HUES6 (cell line): ENCODE data around the gene ABI2.
"Not testable (repeated sequence)": the region's sequence is repeated elsewhere in the genome, so short reads cannot be mapped to it uniquely, and the experiment has no call there.

Experiments used
- H3K27ac ChIP-seq: 2 replicates; pipeline ENCODE4 v1.7.0; 2013; ENCODE audit warnings: low read depth, mild to moderate bottlenecking, low read length, inconsistent platforms
- H3K27me3 ChIP-seq: 2 replicates; pipeline ENCODE4 v1.6.1; 2013; ENCODE audit warnings: low read length; ENCODE audit not compliant: control insufficient read depth, insufficient read depth
- H3K36me3 ChIP-seq: 2 replicates; pipeline ENCODE4 v1.6.1; 2013; ENCODE audit warnings: low read length; ENCODE audit not compliant: control insufficient read depth, insufficient read depth
- H3K4me1 ChIP-seq: 2 replicates; pipeline ENCODE4 v1.6.1; 2013; ENCODE audit warnings: low read length; ENCODE audit not compliant: control insufficient read depth, insufficient read depth
- H3K4me3 ChIP-seq: 2 replicates; pipeline ENCODE4 v1.5.1; 2013; ENCODE audit warnings: low read depth, low read length
- H3K9ac ChIP-seq: one replicate; pipeline ENCODE4 v1.6.1; 2013; ENCODE audit warnings: mild to moderate bottlenecking, low read length
- H3K9me3 ChIP-seq: 2 replicates; pipeline ENCODE4 v1.6.1; 2013; ENCODE audit warnings: low read depth, low read length; ENCODE audit not compliant: control insufficient read depth, insufficient read depth

ABI2 gene

DNA sequence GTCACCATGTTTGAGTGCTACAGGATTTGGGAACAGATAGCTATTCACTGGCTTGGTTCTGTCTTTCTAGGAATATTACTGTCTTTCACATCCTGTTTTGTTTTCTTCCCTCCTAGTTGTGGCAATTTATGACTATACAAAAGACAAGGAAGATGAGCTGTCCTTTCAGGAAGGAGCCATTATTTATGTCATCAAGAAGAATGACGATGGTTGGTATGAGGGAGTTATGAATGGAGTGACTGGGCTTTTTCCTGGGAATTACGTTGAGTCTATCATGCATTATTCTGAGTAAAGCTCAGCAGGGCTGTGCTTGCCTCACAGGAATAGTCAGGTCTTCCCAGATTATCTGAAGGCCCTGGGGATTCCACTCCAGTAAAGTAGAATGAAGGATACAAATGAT lies 98.9 kb downstream of the ABI2 start:
- H3K36me3 ChIP-seq, result peaks cover 48% of the 10 kb centered on the region
- no peak overlapping the region for H3K9ac ChIP-seq
- no peaks in the 10 kb centered on the region for H3K27me3 ChIP-seq
- H3K9me3 ChIP-seq, result no peaks in the 10 kb centered on the region
- no peaks in the 10 kb centered on the region for H3K4me1 ChIP-seq
- no peak overlapping the region for H3K4me3 ChIP-seq
- H3K27ac ChIP-seq, result no peak overlapping the region

DNA sequence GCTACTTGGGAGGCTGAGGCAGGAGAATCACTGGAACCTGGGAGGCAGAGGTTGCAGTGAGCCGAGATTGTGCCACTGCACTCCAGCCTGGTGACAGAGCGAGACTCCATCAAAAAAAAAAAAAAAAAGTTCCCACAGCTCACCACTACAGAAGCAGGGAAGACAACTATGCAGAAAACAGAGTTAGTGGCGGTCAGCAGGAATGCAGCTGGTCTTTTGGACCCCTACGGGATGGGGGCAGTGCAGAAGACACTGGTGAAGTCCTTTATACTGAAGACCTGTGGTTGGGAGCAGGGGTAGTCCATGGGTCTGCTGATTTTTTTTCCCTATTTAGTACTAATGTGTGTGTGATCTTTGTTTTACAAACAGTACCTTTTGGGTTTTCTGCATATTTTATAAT lies 101.4 kb downstream of the ABI2 start:
- not testable (repeated sequence) for H3K9me3 ChIP-seq, H3K4me3 ChIP-seq, H3K27ac ChIP-seq, H3K4me1 ChIP-seq, H3K27me3 ChIP-seq, H3K9ac ChIP-seq
- peaks cover 43% of the 10 kb centered on the region for H3K36me3 ChIP-seq

DNA sequence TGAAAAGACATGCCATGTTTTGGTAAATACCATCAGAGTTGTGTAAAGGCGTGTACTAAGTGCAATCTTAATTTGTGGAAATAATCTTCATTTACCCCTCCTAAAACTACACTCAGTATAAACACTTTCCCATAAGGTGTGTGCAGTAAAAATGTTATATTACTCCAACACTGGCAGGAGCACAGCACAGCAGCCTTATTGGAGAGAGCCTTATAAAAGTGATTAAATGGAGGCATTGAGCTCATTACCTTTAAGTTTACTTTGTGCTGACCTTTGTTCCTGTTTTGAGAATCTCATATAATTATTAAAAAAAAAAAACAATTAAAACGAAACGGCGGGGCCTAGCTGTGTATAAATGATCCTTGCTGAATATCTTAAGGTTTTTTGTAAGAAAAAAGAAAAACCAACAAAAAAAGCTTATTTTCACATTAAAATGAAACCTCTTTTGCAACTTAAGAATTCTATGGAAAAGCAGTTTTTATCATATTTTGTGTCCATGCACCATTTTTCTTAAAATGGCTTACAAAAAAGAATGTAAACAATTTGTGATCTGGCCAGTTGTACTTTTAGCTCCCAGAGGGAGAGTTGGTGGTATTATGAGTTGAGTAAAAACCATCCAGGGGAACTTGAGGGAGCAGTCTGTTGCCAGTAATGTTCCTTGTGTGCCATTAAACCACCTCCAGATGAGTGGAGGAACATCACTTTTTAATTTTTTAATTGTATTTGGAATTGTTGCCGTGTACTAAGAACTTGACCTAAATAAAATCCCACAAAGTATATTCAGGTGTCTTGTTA lies 103.4 kb downstream of the ABI2 start:
- Histone ChIP-seq H3K27me3 (no peaks in the 10 kb centered on the region), H3K9me3 (no peaks in the 10 kb centered on the region), H3K36me3 (peaks cover 36% of the 10 kb centered on the region), H3K9ac (no peak overlapping the region), H3K4me1 (no peaks in the 10 kb centered on the region), H3K27ac (no peak overlapping the region), H3K4me3 (no peak overlapping the region)

DNA sequence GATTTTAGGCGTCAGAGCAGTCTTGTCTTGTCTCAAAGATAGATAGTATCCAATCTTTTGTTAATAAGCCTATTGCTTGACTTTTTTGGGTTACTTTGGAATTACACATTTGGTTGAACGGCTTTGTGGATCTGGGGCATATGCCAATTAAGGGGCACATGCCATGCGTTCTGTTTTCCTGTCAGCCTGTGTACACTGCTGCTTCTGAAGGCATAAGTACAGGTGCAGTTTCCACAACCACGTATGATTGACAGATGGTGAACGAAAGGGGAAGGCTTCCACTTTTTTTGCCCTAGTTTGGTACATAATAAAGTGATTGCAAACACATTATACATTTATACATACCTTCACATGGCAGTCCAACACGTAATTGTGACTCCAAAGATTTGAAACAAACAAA lies 104.6 kb downstream of the ABI2 start:
- H3K4me3 ChIP-seq, result no peak overlapping the region
- H3K36me3 ChIP-seq, result peaks cover 29% of the 10 kb centered on the region
- no peak overlapping the region for H3K27ac ChIP-seq

DNA sequence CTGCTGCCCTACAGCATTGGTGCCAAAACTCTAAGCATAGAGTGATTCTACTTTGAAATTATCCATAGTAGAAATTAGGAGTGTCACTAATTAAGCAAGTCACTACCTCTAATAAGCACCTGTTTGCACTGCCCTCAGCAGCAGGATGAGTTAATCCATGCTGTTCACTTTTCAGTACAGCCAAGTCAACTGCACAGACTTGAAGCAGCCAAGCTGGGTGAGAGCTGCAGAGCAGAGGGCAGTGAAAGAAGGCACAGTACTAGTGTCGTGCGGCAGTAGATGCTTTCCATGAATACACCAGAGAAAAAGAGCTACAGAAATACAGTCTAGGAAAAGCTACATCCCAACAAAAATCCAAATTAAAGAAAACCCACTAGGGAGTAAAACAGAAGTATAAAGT lies 108.3 kb downstream of the ABI2 start:
- no peak overlapping the region for H3K27ac ChIP-seq
- peaks cover 34% of the 10 kb centered on the region for H3K36me3 ChIP-seq
- H3K4me3 ChIP-seq, result no peak overlapping the region
- H3K9ac ChIP-seq, result no peak overlapping the region
- no peaks in the 10 kb centered on the region for H3K27me3 ChIP-seq
- H3K9me3 ChIP-seq, result no peaks in the 10 kb centered on the region
- H3K4me1 ChIP-seq, result no peaks in the 10 kb centered on the region

More for the DNA sequence above, 104.6 kb downstream of the ABI2 start:
- no peak overlapping the region for H3K9ac ChIP-seq
- H3K27me3 ChIP-seq, result no peaks in the 10 kb centered on the region
- no peaks in the 10 kb centered on the region for H3K9me3 ChIP-seq
- H3K4me1 ChIP-seq, result no peaks in the 10 kb centered on the region

DNA sequence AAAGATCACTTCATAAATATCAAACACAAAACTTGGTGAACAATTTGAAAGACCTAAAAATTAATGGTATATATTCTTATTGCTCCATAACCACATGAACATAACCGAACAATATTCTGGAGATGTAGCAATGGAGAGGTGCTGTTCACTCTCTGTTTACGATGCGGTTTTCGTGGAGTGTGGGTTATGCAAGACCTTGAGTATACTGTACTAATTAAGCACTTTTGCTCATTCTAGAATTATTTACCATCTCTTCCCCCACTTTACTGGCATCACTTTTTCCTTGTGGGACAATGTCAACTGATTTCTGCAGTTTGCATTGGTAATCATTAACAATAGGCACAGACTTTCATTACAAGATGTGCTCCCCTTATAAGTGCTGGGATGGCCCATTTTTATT lies 109.3 kb downstream of the ABI2 start:
- no peak overlapping the region for H3K27ac ChIP-seq
- no peaks in the 10 kb centered on the region for H3K27me3 ChIP-seq
- H3K4me1 ChIP-seq, result no peaks in the 10 kb centered on the region
- no peak overlapping the region for H3K4me3 ChIP-seq
- H3K9me3 ChIP-seq, result no peaks in the 10 kb centered on the region
- no peak overlapping the region for H3K9ac ChIP-seq
- peaks cover 41% of the 10 kb centered on the region for H3K36me3 ChIP-seq

DNA sequence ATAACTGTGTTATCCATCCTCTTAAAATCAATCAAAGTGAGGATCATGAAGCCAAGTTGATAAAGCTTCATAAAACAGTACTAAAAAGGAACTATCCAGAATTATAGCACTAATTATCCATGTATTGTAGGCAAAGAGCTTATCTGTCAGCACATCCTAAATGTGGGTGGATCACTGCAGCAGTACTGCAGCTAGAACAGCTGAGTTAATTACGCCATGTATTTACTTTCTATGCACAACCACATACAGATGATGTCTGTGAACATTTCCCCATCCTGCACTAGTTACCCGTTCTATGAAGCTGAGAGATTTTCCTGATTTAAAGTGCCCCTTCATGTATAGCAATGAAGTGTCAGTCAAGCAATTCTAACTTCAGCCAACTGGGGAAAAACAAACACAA lies 110.3 kb downstream of the ABI2 start:
- Histone ChIP-seq H3K4me3 (no peak overlapping the region), H3K9ac (no peak overlapping the region), H3K9me3 (no peaks in the 10 kb centered on the region), H3K36me3 (peaks cover 46% of the 10 kb centered on the region), H3K4me1 (no peaks in the 10 kb centered on the region), H3K27me3 (no peaks in the 10 kb centered on the region), H3K27ac (no peak overlapping the region)

DNA sequence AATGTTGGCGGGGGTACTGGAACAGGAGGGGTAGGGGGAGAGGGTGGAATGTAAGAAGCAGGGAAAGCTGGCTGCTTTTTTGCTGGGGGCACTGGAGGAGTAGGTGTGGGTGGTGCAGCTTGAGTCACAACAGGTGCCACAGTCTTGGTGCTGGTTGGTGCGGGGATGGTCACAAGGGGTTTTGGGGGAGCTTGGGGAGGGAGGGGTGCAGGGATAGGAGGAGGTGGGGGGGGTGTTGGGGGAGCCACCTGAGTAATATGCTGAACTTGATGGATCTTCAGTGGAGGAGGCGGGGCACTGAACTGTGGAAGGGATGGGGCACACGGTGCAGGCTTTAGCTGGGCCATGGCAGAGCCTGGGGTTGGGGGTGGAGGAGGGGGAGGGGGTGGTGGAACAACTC lies 112.5 kb downstream of the ABI2 start:
- Histone ChIP-seq H3K9me3 (no peaks in the 10 kb centered on the region), H3K27me3 (no peaks in the 10 kb centered on the region), H3K27ac (no peak overlapping the region), H3K4me1 (no peaks in the 10 kb centered on the region), H3K4me3 (no peak overlapping the region), H3K9ac (no peak overlapping the region), H3K36me3 (peaks cover 59% of the 10 kb centered on the region)

DNA sequence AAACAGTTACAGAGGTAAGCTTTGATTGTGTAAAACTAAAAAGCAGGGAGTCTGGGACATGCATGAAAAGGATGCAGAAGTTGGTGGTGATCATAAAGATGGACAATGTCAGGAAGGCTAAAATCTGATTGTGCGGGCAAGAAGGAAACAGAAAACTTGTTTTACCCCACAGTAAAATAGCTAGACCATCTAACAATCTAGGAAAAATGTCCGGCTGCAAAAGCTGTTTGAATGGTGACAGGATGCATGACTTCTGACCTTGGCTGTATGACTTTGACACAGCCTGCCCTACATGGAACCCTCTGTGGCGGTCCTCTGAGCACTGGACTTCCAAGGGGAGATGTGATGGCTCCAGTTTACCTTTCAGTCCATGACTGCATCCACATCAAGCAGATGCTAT lies 113.3 kb downstream of the ABI2 start:
- H3K27me3 ChIP-seq, result no peaks in the 10 kb centered on the region
- no peaks in the 10 kb centered on the region for H3K4me1 ChIP-seq
- no peaks in the 10 kb centered on the region for H3K9me3 ChIP-seq
- H3K4me3 ChIP-seq, result no peak overlapping the region
- peaks cover 67% of the 10 kb centered on the region for H3K36me3 ChIP-seq
- no peak overlapping the region for H3K27ac ChIP-seq
- no peak overlapping the region for H3K9ac ChIP-seq

DNA sequence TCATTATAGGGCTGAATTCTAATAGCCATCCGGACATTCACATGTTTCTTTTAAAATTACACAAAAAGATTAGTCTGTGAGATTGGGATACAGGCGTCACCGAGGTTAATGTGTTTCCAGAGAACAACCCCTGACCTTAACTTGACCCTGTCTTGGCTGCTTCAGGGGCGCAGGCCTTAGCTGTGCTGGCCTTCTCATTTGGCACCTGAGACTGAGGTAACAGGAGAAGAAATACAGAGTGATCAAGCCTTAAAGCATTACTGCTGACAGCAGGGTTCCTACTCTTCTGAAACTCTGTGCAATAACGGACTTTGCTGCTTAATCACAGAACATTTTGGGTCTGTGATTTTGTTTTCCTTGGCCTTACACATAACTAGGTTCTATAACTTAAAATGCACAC lies 114.3 kb downstream of the ABI2 start:
- Histone ChIP-seq H3K36me3 (peaks cover 75% of the 10 kb centered on the region), H3K27me3 (no peaks in the 10 kb centered on the region), H3K9me3 (no peaks in the 10 kb centered on the region), H3K4me1 (no peaks in the 10 kb centered on the region), H3K4me3 (no peak overlapping the region), H3K9ac (no peak overlapping the region), H3K27ac (no peak overlapping the region)

DNA sequence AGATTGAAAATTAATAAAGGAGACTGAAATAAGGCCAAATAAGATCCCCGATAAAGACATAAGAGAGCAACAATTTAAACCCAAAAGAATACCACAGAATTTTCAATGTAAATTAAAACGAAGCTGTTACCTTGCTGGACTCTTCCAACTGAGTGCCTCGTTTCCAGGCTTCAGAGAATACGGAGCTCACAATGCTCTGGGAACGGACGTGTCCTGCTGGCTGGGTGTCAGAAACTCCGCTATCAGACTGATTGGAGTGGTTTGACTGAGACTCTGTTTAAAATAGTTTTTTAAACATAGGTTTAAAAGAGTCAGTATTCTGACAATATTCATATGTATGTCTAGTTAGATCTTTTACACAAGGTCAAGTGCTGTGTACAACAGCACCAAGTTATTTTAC lies 116.5 kb downstream of the ABI2 start:
- no peaks in the 10 kb centered on the region for H3K27me3 ChIP-seq
- H3K4me1 ChIP-seq, result no peaks in the 10 kb centered on the region
- H3K9ac ChIP-seq, result no peak overlapping the region
- no peaks in the 10 kb centered on the region for H3K9me3 ChIP-seq
- H3K27ac ChIP-seq, result no peak overlapping the region
- H3K36me3 ChIP-seq, result peaks cover 76% of the 10 kb centered on the region
- H3K4me3 ChIP-seq, result no peak overlapping the region
